Panc1 (cell line): ENCODE data around the gene ZNF451. TPM values are rescaled to one million over a fixed set of nuclear protein-coding genes. Genes with fewer than 3 reads are reported as not detected.

ENCODE experiments used
- ATAC-seq: fragments of 200-7000 bp; cut with Tn5 transposase; 2 replicates; pipeline ENCODE4 v1.9.1; 2020; ENCODE audit warnings: mild to moderate bottlenecking, moderate library complexity
- BruUV-seq: library from RNA; stranded (reverse); fragments of 400-500 nt; replicated peaks from 2 replicates; lab custom pipeline; 2021; lab: Mats Ljungman, UMichigan
- CTCF ChIA-PET: fragments of 300-600 bp; sonication (Branson Sonifier 250); formaldehyde crosslinking; loops from one replicate; lab custom pipeline; 2022; ENCODE audit warnings: antibody characterized with exemption; lab: Charles Lee
- POLR2A ChIA-PET: fragments of 300-600 bp; sonication (Branson Sonifier 250); formaldehyde crosslinking; loops from one replicate; lab custom pipeline; 2022; ENCODE audit warnings: antibody characterized with exemption; lab: Charles Lee
- DNase-seq: peaks from one replicate; pipeline ENCODE4 v3.0.0-alpha.2; 2010; ENCODE audit warnings: low read depth, low spot score
- H3K27ac ChIP-seq: 2 replicates; pipeline ENCODE4 v1.5.1; 2011; ENCODE audit warnings: mild to moderate bottlenecking, low read length, inconsistent platforms
- H3K27me3 ChIP-seq: fragments of 200-500 bp; sonication (Bioruptor generic); 2 replicates; pipeline ENCODE4 v1.6.0; 2014; ENCODE audit warnings: low read length, inconsistent platforms; ENCODE audit not compliant: control insufficient read depth, insufficient read depth
- H3K36me3 ChIP-seq: fragments of 200-500 bp; sonication (Bioruptor generic); 2 replicates; pipeline ENCODE4 v1.5.1; 2014; ENCODE audit warnings: inconsistent platforms, mild to moderate bottlenecking, low read length, moderate library complexity; ENCODE audit not compliant: control insufficient read depth, insufficient read depth
- H3K4me1 ChIP-seq: 2 replicates; pipeline ENCODE4 v1.5.1; 2011; ENCODE audit warnings: inconsistent platforms, mild to moderate bottlenecking, low read length, moderate library complexity; ENCODE audit not compliant: control insufficient read depth, insufficient read depth
- H3K4me3 ChIP-seq, 2 experiments: 2 replicates each; pipeline ENCODE4 v1.5.1; 2011 to 2012; ENCODE audit warnings: low read depth in 2 of 2, low read length in 2 of 2, mild to moderate bottlenecking in 2 of 2, inconsistent platforms in 1 of 2, moderate library complexity in 1 of 2
- H3K9me3 ChIP-seq: fragments of 200-500 bp; sonication (Bioruptor generic); 2 replicates; pipeline ENCODE4 v1.5.1; 2014; ENCODE audit warnings: low read depth, mild to moderate bottlenecking, inconsistent platforms, low read length, moderate library complexity; ENCODE audit not compliant: control insufficient read depth, insufficient read depth
- POLR2AphosphoS5 ChIP-seq: IDR thresholded peaks from 2 replicates; pipeline ENCODE4 v1.6.1; 2012; ENCODE audit warnings: mild to moderate bottlenecking, low read depth, low read length, moderate library complexity
- SIN3A ChIP-seq: IDR thresholded peaks from 2 replicates; pipeline ENCODE4 v1.6.1; 2012; ENCODE audit warnings: low read depth, mild to moderate bottlenecking, low read length, moderate library complexity, borderline replicate concordance; ENCODE audit not compliant: insufficient read depth
- TCF7L2 ChIP-seq: IDR thresholded peaks from 2 replicates; pipeline ENCODE4 v1.6.1; 2011; ENCODE audit warnings: mild to moderate bottlenecking, low read depth, low read length, inconsistent platforms
- in situ Hi-C: cut with HindIII; loops from 2 replicates; pipeline ENCODE4 v1.10.0; 2016; ENCODE audit warnings: low sequenced_read_pairs, low pct_unique_long_range_greater_than_20kb
- intact Hi-C: fragments of 100-400 bp; cut with micrococcal nuclease; formaldehyde crosslinking; loops from one replicate; pipeline ENCODE4 v1.10.0; 2022; ENCODE audit not compliant: unreplicated experiment
- total RNA-seq: library from RNA; stranded (reverse); gene quantifications from one replicate; pipeline ENCODE4 v1.2.1, GENCODE V29; 2021; ENCODE audit not compliant: unreplicated experiment
- TF ChIP-seq, protein P1 (sequence below), 2 experiments: IDR thresholded peaks; 2 replicates each; pipeline ENCODE4 v1.6.1; 2011 to 2012; ENCODE audit warnings: low read depth in 2 of 2, control low read depth in 1 of 2, low read length in 1 of 2, mild to moderate bottlenecking in 1 of 2, moderate library complexity in 1 of 2; ENCODE audit not compliant: insufficient read depth in 1 of 2
- TF ChIP-seq, protein P2 (sequence below): fragments of 450-650 bp; IDR thresholded peaks from 2 replicates; pipeline ENCODE4 v1.5.1; 2017; ENCODE audit warnings: mild to moderate bottlenecking

The ZNF451 gene
- total RNA-seq, 1 experiment from 2014 or later, result 71.1 TPM

DNA sequence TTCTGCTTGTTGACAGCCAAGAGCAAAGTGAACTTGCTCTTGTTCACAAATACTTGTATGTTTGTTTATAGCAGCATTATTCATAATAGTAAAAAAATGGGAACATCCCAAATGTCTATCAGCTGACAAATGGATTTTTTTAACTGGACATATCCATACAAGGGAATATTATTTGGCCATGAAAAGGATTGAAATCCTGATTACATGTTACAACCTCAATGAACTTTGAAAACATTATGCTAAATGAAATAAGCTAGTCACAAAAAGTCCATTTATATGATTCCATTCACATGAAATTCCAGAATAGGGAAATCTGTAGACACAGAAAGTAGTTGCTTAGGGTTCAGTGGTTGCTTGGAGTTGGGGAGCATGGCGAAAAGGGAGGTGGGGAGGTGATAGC is 53.7 kb downstream of the ZNF451 start:
- no peak for TF ChIP-seq SIN3A
- TF ChIP-seq, protein P1, sequence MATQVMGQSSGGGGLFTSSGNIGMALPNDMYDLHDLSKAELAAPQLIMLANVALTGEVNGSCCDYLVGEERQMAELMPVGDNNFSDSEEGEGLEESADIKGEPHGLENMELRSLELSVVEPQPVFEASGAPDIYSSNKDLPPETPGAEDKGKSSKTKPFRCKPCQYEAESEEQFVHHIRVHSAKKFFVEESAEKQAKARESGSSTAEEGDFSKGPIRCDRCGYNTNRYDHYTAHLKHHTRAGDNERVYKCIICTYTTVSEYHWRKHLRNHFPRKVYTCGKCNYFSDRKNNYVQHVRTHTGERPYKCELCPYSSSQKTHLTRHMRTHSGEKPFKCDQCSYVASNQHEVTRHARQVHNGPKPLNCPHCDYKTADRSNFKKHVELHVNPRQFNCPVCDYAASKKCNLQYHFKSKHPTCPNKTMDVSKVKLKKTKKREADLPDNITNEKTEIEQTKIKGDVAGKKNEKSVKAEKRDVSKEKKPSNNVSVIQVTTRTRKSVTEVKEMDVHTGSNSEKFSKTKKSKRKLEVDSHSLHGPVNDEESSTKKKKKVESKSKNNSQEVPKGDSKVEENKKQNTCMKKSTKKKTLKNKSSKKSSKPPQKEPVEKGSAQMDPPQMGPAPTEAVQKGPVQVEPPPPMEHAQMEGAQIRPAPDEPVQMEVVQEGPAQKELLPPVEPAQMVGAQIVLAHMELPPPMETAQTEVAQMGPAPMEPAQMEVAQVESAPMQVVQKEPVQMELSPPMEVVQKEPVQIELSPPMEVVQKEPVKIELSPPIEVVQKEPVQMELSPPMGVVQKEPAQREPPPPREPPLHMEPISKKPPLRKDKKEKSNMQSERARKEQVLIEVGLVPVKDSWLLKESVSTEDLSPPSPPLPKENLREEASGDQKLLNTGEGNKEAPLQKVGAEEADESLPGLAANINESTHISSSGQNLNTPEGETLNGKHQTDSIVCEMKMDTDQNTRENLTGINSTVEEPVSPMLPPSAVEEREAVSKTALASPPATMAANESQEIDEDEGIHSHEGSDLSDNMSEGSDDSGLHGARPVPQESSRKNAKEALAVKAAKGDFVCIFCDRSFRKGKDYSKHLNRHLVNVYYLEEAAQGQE (IDR thresholded peaks at IDR 0.05; ENCODE audit: insufficient read depth in 1 of 2, low read depth in 2 of 2, low read length in 1 of 2), result no peak
- Histone ChIP-seq H3K27ac (no peak overlapping the region), H3K27me3 (no peaks in the 10 kb centered on the region), H3K9me3 (no peaks in the 10 kb centered on the region), H3K4me1 (no peaks in the 10 kb centered on the region), H3K4me3 (no peak overlapping the region), H3K36me3 (peaks cover 4% of the 10 kb centered on the region; the same call in 1 of the 2 replicates)
- ChIA-PET POLR2A (no interaction called here), CTCF (no interaction called here)
- ATAC-seq (no peak), DNase-seq (no peak)
- in situ Hi-C loops, result no loop called here
- BruUV-seq, result no TSS peak
- intact Hi-C loops, result no loop called here

DNA sequence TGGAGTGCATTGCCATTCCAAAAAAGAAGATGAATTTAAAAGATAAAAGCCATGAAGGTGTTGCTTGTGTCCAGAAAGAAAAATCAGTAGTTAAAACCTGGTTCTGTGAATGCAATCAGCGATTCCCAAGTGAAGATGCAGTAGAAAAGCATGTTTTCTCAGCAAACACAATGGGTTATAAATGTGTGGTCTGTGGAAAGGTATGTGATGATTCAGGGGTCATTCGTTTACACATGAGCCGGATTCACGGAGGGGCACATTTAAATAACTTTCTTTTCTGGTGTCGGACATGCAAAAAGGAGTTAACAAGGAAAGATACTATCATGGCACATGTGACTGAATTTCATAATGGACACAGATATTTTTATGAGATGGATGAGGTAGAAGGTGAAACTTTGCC is 57.4 kb downstream of the ZNF451 start:
- Histone ChIP-seq H3K9me3 (no peaks in the 10 kb centered on the region), H3K4me3 (no peak overlapping the region), H3K27me3 (no peaks in the 10 kb centered on the region), H3K36me3 (peaks cover 4% of the 10 kb centered on the region; the same call in 1 of the 2 replicates), H3K4me1 (no peaks in the 10 kb centered on the region), H3K27ac (no peak overlapping the region)
- intact Hi-C loops (no loop called here), in situ Hi-C loops (no loop called here)
- TF ChIP-seq SIN3A (no peak), POLR2AphosphoS5 (no peak), TCF7L2 (no peak)
- BruUV-seq, result TSS peak; percentile 45
- ATAC-seq (no peak), DNase-seq (no peak)
- ChIA-PET CTCF (no interaction called here), POLR2A (no interaction called here)

DNA sequence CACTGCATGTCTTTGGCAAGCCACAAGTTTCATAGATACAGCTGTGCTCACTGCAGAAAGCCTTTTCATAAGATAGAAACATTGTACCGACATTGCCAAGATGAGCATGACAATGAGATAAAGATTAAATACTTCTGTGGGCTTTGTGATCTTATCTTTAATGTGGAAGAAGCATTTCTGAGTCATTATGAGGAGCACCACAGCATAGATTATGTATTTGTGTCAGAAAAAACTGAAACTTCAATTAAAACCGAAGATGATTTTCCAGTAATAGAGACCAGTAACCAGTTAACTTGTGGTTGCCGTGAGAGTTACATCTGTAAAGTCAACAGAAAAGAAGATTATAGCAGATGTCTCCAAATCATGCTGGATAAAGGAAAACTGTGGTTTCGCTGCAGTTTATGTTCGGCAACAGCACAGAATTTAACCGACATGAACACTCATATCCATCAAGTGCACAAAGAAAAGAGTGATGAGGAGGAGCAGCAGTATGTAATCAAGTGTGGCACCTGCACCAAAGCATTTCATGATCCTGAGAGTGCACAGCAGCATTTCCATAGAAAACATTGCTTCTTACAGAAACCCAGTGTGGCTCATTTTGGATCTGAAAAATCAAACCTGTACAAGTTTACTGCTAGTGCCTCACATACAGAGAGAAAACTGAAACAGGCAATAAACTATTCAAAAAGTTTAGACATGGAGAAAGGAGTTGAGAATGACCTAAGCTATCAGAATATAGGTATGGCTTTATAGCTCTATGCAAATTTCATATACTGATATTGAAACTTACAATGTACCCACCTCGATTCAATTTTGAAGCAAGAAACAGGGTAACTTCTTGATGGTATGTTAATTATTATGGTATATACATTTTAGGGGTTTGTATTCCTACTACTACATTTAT is 58.2 kb downstream of the ZNF451 start:
- TF ChIP-seq POLR2AphosphoS5 (no peak), SIN3A (no peak), TCF7L2 (no peak)
- TF ChIP-seq, protein P2, sequence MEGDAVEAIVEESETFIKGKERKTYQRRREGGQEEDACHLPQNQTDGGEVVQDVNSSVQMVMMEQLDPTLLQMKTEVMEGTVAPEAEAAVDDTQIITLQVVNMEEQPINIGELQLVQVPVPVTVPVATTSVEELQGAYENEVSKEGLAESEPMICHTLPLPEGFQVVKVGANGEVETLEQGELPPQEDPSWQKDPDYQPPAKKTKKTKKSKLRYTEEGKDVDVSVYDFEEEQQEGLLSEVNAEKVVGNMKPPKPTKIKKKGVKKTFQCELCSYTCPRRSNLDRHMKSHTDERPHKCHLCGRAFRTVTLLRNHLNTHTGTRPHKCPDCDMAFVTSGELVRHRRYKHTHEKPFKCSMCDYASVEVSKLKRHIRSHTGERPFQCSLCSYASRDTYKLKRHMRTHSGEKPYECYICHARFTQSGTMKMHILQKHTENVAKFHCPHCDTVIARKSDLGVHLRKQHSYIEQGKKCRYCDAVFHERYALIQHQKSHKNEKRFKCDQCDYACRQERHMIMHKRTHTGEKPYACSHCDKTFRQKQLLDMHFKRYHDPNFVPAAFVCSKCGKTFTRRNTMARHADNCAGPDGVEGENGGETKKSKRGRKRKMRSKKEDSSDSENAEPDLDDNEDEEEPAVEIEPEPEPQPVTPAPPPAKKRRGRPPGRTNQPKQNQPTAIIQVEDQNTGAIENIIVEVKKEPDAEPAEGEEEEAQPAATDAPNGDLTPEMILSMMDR, result no peak
- TF ChIP-seq, protein P1 (IDR thresholded peaks at IDR 0.05; ENCODE audit: insufficient read depth in 1 of 2, low read depth in 2 of 2, low read length in 1 of 2), result no peak
- CTCF ChIA-PET, result no interaction called here
- Histone ChIP-seq H3K36me3 (peaks cover 4% of the 10 kb centered on the region), H3K4me1 (no peaks in the 10 kb centered on the region), H3K9me3 (no peaks in the 10 kb centered on the region), H3K27ac (no peak overlapping the region), H3K4me3 (no peak overlapping the region), H3K27me3 (no peaks in the 10 kb centered on the region)
- intact Hi-C loops (no loop called here), in situ Hi-C loops (no loop called here)
- POLR2A ChIA-PET, result no interaction called here
- DNase-seq (no peak), ATAC-seq (no peak)
- BruUV-seq, result no TSS peak
